Epithelial cell of proximal tubule (primary cell): ENCODE measurements around the gene OR11A1. TPM values are rescaled to one million over a fixed set of nuclear protein-coding genes. Genes with fewer than 3 reads are reported as not detected.

Source experiments
- DNase-seq: peaks from one replicate; pipeline ENCODE4 v3.0.0-alpha.2; 2011; ENCODE audit warnings: low read depth
- H3K4me3 ChIP-seq: 2 replicates; pipeline ENCODE4 v1.5.1; 2011; ENCODE audit warnings: low read depth, mild to moderate bottlenecking, low read length
- total RNA-seq: library from RNA; depleted of rRNA; stranded (reverse); fragments of >200 nt; gene quantifications from 2 replicates; pipeline ENCODE4 v1.2.3, GENCODE V29; 2015
- TF ChIP-seq, protein P1 (sequence below): conservative IDR thresholded peaks from 2 replicates; pipeline ENCODE4 v1.5.1; 2012; ENCODE audit warnings: low read depth, mild to moderate bottlenecking, low read length

The OR11A1 gene
- total RNA-seq, 1 donor from 2014 or later, result not detected

DNA sequence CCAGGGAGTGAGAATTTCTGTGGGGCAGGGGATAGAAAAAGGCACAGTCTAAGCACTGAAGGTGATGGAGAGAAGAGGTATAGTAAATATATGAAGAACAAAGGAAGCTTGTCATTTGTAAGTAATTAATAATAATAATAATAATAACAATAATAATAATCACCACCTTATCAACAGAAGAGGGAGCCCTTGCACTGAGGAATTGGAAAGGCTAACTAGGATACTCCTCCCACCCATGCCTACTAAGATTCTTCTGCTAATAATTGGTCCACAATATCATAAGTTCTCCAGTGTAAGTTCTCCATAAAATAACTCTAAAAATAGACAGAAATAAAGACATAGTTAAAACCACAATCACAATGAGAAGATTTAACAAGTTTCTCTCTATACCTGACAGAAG lies 80.9 kb downstream of the OR11A1 start:
- DNase-seq, result no peak
- no peak overlapping the region for H3K4me3 ChIP-seq
- TF ChIP-seq, protein P1, sequence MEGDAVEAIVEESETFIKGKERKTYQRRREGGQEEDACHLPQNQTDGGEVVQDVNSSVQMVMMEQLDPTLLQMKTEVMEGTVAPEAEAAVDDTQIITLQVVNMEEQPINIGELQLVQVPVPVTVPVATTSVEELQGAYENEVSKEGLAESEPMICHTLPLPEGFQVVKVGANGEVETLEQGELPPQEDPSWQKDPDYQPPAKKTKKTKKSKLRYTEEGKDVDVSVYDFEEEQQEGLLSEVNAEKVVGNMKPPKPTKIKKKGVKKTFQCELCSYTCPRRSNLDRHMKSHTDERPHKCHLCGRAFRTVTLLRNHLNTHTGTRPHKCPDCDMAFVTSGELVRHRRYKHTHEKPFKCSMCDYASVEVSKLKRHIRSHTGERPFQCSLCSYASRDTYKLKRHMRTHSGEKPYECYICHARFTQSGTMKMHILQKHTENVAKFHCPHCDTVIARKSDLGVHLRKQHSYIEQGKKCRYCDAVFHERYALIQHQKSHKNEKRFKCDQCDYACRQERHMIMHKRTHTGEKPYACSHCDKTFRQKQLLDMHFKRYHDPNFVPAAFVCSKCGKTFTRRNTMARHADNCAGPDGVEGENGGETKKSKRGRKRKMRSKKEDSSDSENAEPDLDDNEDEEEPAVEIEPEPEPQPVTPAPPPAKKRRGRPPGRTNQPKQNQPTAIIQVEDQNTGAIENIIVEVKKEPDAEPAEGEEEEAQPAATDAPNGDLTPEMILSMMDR, result peak; percentile 34

Other genes starting within 250 kb of the OR11A1 start
- gene OR14J1, start 155.4 kb downstream of the OR11A1 start, total RNA-seq, result not detected in 2 replicates
- not detected in 2 replicates for gene OR5V1, start 88.2 kb downstream of the OR11A1 start, total RNA-seq
- not detected in 2 replicates for gene OR12D3, start 81.8 kb downstream of the OR11A1 start, total RNA-seq
- gene OR12D2, start 61.4 kb downstream of the OR11A1 start, total RNA-seq, result not detected in 2 replicates
- gene OR12D1, start 42.1 kb downstream of the OR11A1 start, total RNA-seq, result not detected in 2 replicates
- gene OR10C1, start 17.8 kb downstream of the OR11A1 start, total RNA-seq, result not detected in 2 replicates
- gene OR2H1, start 84 bp upstream of the OR11A1 start, total RNA-seq, result not detected in 2 replicates
- not detected in 2 replicates for gene MAS1L, start 30.9 kb upstream of the OR11A1 start, total RNA-seq
- 0.94 and 4.3 TPM in 2 replicates for gene UBD, start 102.7 kb upstream of the OR11A1 start, total RNA-seq
- not detected in 2 replicates for gene OR2H2, start 128.1 kb upstream of the OR11A1 start, total RNA-seq
- gene GABBR1, start 176.1 kb upstream of the OR11A1 start, total RNA-seq, result 3.1 and 6.4 TPM in 2 replicates
- gene MOG, start 200.0 kb upstream of the OR11A1 start, total RNA-seq, result not detected in 2 replicates
- gene ZFP57, start 224.1 kb upstream of the OR11A1 start, total RNA-seq, result 0.12 and 1.4 TPM in 2 replicates